RKO (cell line): Measurements from ENCODE around the gene FMOD.

ENCODE experiments used
- DNase-seq: peaks from one replicate; pipeline ENCODE4 v3.0.0-alpha.2; 2016; ENCODE audit warnings: low spot score

The FMOD gene

GRCh38 chr1:203351037-203351625 is at the start of gene FMOD:
FMOD (minus strand) TSS chr1:203351122; CDS start chr1:203348270, 2,852 bp downstream.
- DNase-seq, result no peak

- no peak for DNase-seq
These were observed 45.8 kb upstream of the FMOD start for GRCh38 chr1:203396595-203397194.

GRCh38 chr1:203395751-203396150 is 44.8 kb upstream of the FMOD start:
- DNase-seq, result no peak

GRCh38 chr1:203390298-203390697 is 39.4 kb upstream of the FMOD start:
- DNase-seq, result no peak

- no peak for DNase-seq
These were observed 37.8 kb upstream of the FMOD start for GRCh38 chr1:203388683-203389082.

- no peak for DNase-seq
These were observed 31.1 kb upstream of the FMOD start for GRCh38 chr1:203382026-203382425.

- no peak for DNase-seq
These were observed 30.3 kb upstream of the FMOD start for GRCh38 chr1:203381151-203381751.

- no peak for DNase-seq
These were observed 29.7 kb upstream of the FMOD start for GRCh38 chr1:203380420-203381150.

GRCh38 chr1:203379825-203380224 is 28.9 kb upstream of the FMOD start:
- no peak for DNase-seq

GRCh38 chr1:203378556-203379245 is 27.8 kb upstream of the FMOD start:
- DNase-seq, result no peak

GRCh38 chr1:203373991-203374390 is 23.1 kb upstream of the FMOD start:
- no peak for DNase-seq

GRCh38 chr1:203373002-203373401 is 22.1 kb upstream of the FMOD start:
- no peak for DNase-seq

- DNase-seq, result no peak
These were observed 20.4 kb upstream of the FMOD start for GRCh38 chr1:203371288-203371687.

- no peak for DNase-seq
These were observed 18.7 kb upstream of the FMOD start for GRCh38 chr1:203369666-203370065.

- DNase-seq, result no peak
These were observed 17.9 kb upstream of the FMOD start for GRCh38 chr1:203368624-203369451.

- DNase-seq, result no peak
These were observed 16.1 kb upstream of the FMOD start for GRCh38 chr1:203367057-203367456.

- no peak for DNase-seq
These were observed 15.6 kb upstream of the FMOD start for GRCh38 chr1:203366476-203366875.

- DNase-seq, result no peak
These were observed 13.9 kb upstream of the FMOD start for GRCh38 chr1:203364806-203365205.

GRCh38 chr1:203364094-203364801 is 13.3 kb upstream of the FMOD start:
- no peak for DNase-seq

GRCh38 chr1:203362720-203363025 is 11.8 kb upstream of the FMOD start:
- DNase-seq, result no peak
